HepG2 (cell line): Measurements from ENCODE around the gene NAPEPLD. TPM values are rescaled to one million over a fixed set of nuclear protein-coding genes. Genes with fewer than 3 reads are reported as not detected.
A peak's percentile ranks its signal among the peaks of the same experiment; 100 is the strongest.

Source experiments
- ATF4 ChIP-seq, 2 experiments: fragments of 450-650 bp in 1 of 2; sonication (generic) in 1 of 2; formaldehyde crosslinking; IDR thresholded peaks; 2 replicates each; pipeline versions ENCODE4 v1.5.0 to v1.8.0; 2020 to 2022; ENCODE audit warnings: mild to moderate bottlenecking in 1 of 2, missing genetic modification reagents in 1 of 2
- CHCHD3 ChIP-seq: sonication (generic); formaldehyde crosslinking; IDR thresholded peaks from 2 replicates; pipeline ENCODE4 v1.8.0; 2022; ENCODE audit warnings: mild to moderate bottlenecking, missing genetic modification reagents, moderate library complexity
- GMEB2 ChIP-seq: IDR thresholded peaks from 2 replicates; pipeline ENCODE4 v1.6.1; 2016; ENCODE audit warnings: missing biosample characterization, missing genetic modification reagents, low read depth
- KMT2B ChIP-seq: IDR thresholded peaks from 2 replicates; pipeline ENCODE4 v1.6.1; 2016; ENCODE audit warnings: missing genetic modification reagents, missing compliant biosample characterization
- MTF2 ChIP-seq: sonication (generic); formaldehyde crosslinking; IDR thresholded peaks from 2 replicates; pipeline ENCODE4 v1.5.0; 2020; ENCODE audit warnings: missing genetic modification reagents, borderline replicate concordance
- POGK ChIP-seq: sonication (generic); formaldehyde crosslinking; conservative IDR thresholded peaks from 2 replicates; pipeline ENCODE4 v1.8.0; 2022; ENCODE audit warnings: mild to moderate bottlenecking, moderate library complexity, missing genetic modification reagents
- REST ChIP-seq, 2 experiments: IDR thresholded peaks; 2 replicates each; pipeline ENCODE4 v1.6.1; 2011 to 2012; ENCODE audit warnings: low read length in 2 of 2, borderline replicate concordance in 1 of 2, low read depth in 1 of 2, mild to moderate bottlenecking in 1 of 2, moderate library complexity in 1 of 2
- SP2 ChIP-seq: sonication (generic); formaldehyde crosslinking; IDR thresholded peaks from 2 replicates; pipeline ENCODE4 v1.5.1; 2020; ENCODE audit warnings: mild to moderate bottlenecking, missing genetic modification reagents
- ZC3H4 ChIP-seq: sonication (generic); formaldehyde crosslinking; IDR thresholded peaks from 2 replicates; pipeline ENCODE4 v1.4.0; 2020; ENCODE audit warnings: missing genetic modification reagents, borderline replicate concordance
- ZNF20 ChIP-seq: sonication (generic); formaldehyde crosslinking; IDR thresholded peaks from 2 replicates; pipeline ENCODE4 v1.4.0; 2020; ENCODE audit warnings: mild to moderate bottlenecking, moderate library complexity, missing genetic modification reagents
- ZNF7 ChIP-seq: IDR thresholded peaks from 2 replicates; pipeline ENCODE4 v1.6.1; 2016; ENCODE audit warnings: missing biosample characterization, missing genetic modification reagents
- ZNF839 ChIP-seq: sonication (generic); formaldehyde crosslinking; IDR thresholded peaks from 2 replicates; pipeline ENCODE4 v1.4.0; 2020; ENCODE audit warnings: missing genetic modification reagents, mild to moderate bottlenecking, borderline replicate concordance
- ZZZ3 ChIP-seq: sonication (generic); formaldehyde crosslinking; IDR thresholded peaks from 2 replicates; pipeline ENCODE4 v1.4.0; 2020; ENCODE audit warnings: missing genetic modification reagents, mild to moderate bottlenecking, borderline replicate concordance
- polyA plus RNA-seq, 8 experiments: library from polyadenylated mRNA; depleted of rRNA in 3 of 8; stranded (reverse) in 7 of 8; unstranded in 1 of 8; fragments of >200 nt; fragmentation: Illumina TruSeq in 4 of 8; extraction: Trizol in 4 of 8; gene quantifications; 2 replicates each; pipeline versions ENCODE4 v1.2.1 to v1.2.3, GENCODE V29; 2011 to 2016; ENCODE audit warnings: low read depth in 4 of 8, missing spikeins in 1 of 8, mixed read lengths in 1 of 8; ENCODE audit not compliant: insufficient read depth in 1 of 8
- total RNA-seq, 5 experiments: library from RNA; depleted of rRNA; stranded (reverse); fragments of >200 nt; fragmentation: Illumina TruSeq; extraction: Trizol; gene quantifications; 2 replicates each; pipeline ENCODE4 v1.2.3, GENCODE V29; 2016; ENCODE audit warnings: low read depth in 1 of 5
- TF ChIP-seq, protein P1 (sequence below): sonication (generic); formaldehyde crosslinking; IDR thresholded peaks from 2 replicates; pipeline ENCODE4 v1.4.0; 2020; ENCODE audit warnings: mild to moderate bottlenecking, missing genetic modification reagents

Gene NAPEPLD
- total and polyA plus RNA-seq, 2 of the 13 experiments (the other 11 are each of a cell fraction or from before 2014, with no cell fraction given): 3.4 to 5.6 TPM

- TF ChIP-seq ZNF839 (CRISPR knock-in tag) (no peak; the same call in 1 of the 2 replicates), ZZZ3 (CRISPR knock-in tag) (no peak), SP2 (CRISPR knock-in tag) (peak; percentile 47; the same call in 1 of the 2 replicates), GMEB2 (CRISPR knock-in tag) (no peak), ZC3H4 (no peak), ZNF20 (CRISPR knock-in tag) (no peak), REST (IDR thresholded peaks at IDR 0.05; ENCODE audit: borderline replicate concordance in 1 of 2, low read depth in 1 of 2, low read length in 2 of 2) (no peak), ATF4 (CRISPR knock-in tag; IDR thresholded peaks at IDR 0.05) (peak in 1 of 2 experiments; percentile 57; a peak in 2 of 4 replicates), ZNF7 (no peak), POGK (peak; percentile 63; the same call in 1 of the 2 replicates), MTF2 (CRISPR knock-in tag) (peak; percentile 94; the same call in 1 of the 2 replicates), KMT2B (CRISPR knock-in tag) (0 out of 2 replicates have a peak, but pooled peaks have one; percentile 25), CHCHD3 (CRISPR knock-in tag) (no peak)
- TF ChIP-seq, protein P1, sequence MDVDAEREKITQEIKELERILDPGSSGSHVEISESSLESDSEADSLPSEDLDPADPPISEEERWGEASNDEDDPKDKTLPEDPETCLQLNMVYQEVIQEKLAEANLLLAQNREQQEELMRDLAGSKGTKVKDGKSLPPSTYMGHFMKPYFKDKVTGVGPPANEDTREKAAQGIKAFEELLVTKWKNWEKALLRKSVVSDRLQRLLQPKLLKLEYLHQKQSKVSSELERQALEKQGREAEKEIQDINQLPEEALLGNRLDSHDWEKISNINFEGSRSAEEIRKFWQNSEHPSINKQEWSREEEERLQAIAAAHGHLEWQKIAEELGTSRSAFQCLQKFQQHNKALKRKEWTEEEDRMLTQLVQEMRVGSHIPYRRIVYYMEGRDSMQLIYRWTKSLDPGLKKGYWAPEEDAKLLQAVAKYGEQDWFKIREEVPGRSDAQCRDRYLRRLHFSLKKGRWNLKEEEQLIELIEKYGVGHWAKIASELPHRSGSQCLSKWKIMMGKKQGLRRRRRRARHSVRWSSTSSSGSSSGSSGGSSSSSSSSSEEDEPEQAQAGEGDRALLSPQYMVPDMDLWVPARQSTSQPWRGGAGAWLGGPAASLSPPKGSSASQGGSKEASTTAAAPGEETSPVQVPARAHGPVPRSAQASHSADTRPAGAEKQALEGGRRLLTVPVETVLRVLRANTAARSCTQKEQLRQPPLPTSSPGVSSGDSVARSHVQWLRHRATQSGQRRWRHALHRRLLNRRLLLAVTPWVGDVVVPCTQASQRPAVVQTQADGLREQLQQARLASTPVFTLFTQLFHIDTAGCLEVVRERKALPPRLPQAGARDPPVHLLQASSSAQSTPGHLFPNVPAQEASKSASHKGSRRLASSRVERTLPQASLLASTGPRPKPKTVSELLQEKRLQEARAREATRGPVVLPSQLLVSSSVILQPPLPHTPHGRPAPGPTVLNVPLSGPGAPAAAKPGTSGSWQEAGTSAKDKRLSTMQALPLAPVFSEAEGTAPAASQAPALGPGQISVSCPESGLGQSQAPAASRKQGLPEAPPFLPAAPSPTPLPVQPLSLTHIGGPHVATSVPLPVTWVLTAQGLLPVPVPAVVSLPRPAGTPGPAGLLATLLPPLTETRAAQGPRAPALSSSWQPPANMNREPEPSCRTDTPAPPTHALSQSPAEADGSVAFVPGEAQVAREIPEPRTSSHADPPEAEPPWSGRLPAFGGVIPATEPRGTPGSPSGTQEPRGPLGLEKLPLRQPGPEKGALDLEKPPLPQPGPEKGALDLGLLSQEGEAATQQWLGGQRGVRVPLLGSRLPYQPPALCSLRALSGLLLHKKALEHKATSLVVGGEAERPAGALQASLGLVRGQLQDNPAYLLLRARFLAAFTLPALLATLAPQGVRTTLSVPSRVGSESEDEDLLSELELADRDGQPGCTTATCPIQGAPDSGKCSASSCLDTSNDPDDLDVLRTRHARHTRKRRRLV (CRISPR knock-in tag): no peak
Measured at GRCh38 chr7:103074519-103075336, 74.2 kb downstream of the NAPEPLD start, which contains the start of the genes ARMC10 and FBXL13 (continued).
